PC-3 (cell line): ENCODE results near the gene MYO5B.

ENCODE experiments used
- CTCF ChIP-seq: fragments of 300-600 bp; sonication (generic); conservative IDR thresholded peaks from 2 replicates; pipeline ENCODE4 v1.5.1; 2017; ENCODE audit warnings: antibody characterized with exemption, low read depth, mild to moderate bottlenecking, low read length
- EZH2 ChIP-seq: fragments of 300-600 bp; sonication (generic); IDR thresholded peaks from one replicate; pipeline ENCODE4 v1.6.1; 2017; ENCODE audit warnings: antibody characterized with exemption, mild to moderate bottlenecking, low read length; ENCODE audit not compliant: unreplicated experiment
- EZH2phosphoT487 ChIP-seq: fragments of 300-600 bp; sonication (generic); IDR thresholded peaks from 2 replicates; pipeline ENCODE4 v1.6.1; 2018; ENCODE audit warnings: mild to moderate bottlenecking, antibody characterized with exemption, low read length, borderline replicate concordance

- no peak for TF ChIP-seq CTCF
- no peak for TF ChIP-seq EZH2
- no peak for TF ChIP-seq EZH2phosphoT487
These were observed 351.8 kb downstream of the MYO5B start for GRCh38 chr18:49843131-49843530.
